ENCODE measurements around the gene GPX4.

Gene GPX4

DNA sequence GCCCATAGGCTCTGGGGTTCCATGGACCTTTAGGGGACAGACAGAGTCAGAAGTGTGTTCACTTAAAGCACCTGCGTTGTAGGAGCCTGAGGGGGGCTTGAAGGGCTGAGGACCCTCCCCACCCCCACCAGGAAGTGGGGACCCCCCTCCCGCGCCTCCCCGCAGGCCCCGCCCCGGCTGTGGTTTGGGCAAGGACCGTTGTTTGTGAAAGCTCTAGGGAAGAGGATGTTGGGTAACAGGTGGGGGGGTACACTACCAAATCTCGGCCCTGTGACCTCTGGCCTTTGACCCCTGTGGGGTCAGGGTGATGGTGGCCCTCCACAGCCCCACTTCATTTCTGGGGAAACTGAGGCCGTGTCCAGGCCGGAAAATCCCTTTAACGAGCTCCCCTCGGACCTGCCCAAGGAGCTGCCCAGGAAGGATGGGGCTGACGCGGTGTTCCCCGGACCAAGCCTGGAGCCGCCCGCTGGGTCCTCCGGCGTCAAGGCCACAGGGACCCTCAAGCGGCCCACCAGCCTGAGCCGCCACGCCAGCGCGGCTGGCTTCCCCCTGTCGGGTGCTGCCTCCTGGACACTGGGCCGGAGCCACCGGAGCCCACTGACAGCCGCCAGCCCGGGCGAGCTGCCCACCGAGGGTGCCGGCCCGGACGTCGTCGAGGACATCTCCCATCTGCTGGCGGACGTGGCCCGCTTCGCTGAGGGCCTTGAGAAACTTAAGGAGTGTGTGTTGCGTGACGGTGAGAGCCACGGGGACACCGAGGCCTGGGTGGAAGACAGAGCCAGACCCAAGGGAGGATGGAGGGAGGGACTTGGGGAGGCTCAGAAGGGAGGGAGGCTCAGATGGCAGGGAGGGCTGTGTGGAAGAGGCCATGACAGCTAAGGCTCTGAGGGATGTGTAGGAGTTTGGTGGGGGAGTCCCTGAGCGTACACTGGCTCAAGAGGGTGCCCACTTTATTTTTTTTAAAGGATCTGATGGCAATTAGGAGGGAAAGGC is 35.5 kb upstream of the GPX4 start:
- DNase-seq (ENCODE audit: low spot score) = no peak

DNA sequence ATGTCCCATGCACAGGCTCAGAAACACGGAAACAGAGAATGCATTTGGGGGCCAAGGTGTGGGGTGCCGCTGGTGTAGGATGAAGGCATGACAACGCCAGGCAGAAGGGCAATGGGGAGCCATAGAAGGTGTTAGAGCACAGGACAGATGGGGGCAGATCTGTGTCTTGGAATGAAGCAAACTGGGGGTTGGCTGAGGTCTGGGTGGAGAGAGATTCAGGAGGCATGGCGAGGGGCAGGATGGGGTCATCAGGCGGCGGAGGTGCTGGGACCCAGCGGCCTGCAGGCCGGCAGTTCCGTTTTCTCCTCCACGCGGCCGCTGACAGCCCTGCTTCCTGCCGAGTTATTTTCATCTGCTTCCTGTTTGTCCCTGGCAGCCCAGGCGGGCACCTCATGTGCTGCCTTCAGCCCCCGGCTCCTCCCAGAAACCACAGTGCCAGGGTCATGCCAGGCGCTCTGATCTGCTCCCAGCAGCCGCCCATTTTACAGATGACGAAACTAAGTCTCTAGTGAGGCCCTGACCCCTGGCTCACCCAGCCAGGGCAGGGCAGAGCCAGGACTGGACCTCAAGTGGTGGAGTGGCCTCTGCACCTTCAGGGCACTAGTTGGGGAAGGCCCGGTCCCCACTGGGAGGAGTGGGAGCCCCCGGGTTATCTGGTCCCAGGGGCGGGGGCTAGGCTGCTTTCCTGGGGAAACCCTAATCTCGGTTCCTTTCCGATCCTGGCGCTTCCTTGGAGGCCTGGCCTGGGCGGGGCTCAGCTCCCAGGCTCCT is 34.6 kb upstream of the GPX4 start:
- peak; percentile 69 for DNase-seq (ENCODE audit: low spot score)

DNA sequence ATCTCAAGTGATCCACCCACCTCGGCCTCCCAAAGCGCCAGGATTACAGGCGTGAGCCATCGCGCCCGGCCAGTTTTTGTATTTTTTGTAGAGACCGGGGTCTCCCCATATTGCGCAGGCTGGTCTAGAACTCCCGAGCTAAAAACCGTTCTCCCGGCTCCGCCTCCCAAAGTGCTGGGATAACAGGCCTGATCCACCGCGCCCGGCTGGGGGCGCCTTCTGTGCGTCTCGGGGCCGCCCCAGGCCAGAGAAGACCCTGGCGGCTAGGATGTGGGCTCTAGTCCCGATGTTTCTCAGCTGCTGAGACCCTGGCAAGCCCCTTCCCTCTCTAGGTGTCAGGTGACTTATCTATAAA is 33.2 kb upstream of the GPX4 start:
- DNase-seq (ENCODE audit: low spot score) = no peak

DNA sequence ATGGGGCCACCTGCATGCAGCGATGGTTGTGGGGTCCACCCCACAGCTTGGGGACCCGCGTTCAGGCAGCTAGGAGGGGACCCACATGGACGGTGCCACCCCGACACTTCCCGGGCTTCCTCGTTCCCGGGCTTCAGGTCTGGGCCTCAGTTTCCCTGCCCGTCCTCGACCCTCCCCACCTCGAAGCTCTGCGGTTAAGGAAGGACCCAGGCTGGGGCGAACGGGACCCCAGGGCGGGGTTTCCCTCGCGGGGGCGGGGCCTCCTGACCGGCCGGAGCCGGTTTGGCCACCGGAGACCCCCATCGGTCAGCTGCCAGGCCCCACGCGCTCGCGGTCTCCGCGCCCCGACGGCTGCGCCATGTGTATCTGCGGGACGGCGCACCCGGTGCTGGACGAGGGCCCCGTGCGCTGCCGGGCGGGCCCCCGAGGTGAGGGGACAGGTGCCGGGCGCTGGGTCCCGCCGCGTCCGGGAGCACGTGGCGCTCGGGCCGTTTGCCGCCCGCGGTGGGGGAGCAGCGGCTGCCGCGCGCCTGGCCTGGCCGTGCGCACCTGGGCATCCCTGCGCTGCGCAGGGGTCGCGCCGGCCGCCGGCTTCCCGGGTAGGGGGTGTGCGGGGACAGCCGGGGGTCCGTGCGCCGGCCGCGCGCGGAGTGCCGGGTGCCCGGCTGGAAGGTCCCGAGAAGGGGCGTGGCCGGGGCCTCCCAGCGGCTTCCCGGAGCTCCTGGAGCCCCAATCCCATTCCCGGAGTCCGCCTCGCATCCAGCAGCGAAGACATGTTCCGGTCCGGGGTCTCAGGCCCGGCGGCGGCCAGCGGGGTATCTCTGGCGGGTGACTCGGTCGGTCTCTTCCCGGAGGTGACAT is 32.6 kb upstream of the GPX4 start:
- DNase-seq (ENCODE audit: low spot score) = no peak

DNA sequence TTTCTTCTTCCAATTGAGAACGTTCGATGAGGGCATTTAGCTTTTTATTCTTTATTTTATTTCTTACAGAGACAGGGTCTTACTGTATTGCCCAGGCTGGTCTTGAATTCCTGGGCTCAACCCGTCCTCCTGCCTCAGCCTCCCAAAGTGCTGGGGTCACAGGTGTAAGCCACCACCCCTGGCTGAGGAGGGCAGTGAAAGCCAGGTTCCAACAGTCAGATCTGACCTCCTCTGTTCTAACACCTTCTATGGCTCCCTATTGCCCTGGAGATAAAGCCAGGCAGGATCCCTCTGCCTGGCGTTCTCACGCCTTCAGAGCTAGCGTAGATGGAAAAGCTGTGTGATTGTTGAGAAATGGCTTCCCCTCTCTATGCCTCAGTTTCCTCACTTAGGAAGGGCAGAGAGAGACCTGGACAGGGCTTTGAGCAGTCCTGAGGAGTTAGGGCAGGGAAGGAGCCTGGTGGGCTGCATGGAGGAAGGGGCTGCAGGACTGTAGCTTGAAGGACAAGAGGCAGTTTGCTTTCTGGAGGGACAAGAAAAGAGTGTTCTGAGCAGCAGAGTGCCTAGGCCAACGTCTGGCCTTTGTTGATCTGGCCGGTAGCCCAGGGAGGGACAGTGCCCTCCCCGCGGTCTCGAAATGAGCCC is 31.3 kb upstream of the GPX4 start:
- DNase-seq (ENCODE audit: low spot score) = no peak

DNA sequence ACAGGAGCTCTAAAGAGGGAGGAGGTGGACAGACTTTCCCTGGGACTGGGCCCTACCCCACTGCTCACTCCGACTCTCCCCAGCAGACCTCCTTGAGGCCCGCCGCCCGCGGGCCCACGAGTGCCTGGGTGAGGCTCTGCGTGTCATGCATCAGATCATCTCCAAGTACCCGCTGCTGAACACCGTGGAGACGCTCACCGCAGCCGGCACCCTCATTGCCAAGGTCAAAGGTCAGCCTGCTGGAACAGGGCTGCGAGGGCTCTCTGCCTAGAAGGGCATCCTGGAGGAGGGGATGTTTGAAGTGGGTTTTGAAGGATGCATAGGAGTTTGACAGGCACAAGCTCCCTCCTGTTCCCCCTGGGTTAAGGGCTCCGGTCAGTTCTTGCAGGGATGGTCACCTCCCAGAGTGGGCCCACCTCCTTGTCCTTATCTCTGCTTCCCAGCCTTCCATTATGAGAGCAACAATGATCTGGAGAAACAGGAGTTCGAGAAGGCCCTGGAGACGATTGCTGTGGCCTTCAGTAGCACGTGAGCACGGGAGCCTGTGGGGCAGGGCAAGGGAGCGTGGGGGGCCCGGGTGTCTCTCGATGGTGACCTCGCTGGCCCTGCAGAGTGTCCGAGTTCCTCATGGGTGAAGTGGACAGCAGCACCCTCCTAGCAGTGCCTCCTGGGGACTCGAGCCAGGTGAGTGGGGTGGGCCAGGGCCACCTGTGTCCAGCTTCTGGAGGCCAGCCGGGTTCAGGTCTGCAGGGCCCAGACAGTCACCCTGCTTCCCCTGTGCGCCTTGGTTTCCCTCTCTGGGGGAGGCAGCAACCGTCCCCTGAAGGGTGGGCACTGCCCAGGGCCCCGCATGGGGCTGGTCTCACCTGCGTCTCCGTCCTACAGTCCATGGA is 30.5 kb upstream of the GPX4 start:
- no peak for DNase-seq (ENCODE audit: low spot score)

DNA sequence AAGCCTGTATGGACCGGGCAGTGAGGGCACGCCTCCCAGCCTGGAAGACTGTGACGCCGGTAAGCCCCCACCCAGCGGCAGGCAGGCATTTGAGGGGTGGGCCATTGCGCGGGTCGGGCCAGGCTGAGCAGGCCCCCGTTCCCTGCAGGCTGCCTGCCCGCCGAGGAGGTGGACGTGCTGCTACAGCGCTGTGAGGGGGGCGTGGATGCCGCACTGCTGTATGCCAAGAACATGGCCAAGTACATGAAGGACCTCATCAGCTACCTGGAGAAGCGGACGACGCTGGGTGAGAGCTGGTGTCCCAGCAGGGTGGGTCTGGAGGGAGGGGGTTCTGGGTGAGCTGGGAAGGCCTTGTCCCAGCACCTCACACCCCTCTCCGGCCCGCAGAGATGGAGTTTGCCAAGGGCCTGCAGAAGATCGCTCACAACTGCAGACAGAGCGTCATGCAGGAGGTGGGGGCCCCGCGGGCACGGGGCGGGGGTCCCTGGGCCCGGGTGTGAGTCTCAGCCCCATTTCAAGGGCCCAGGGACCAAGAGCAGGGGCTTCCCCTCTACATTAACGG is 29.8 kb upstream of the GPX4 start:
- DNase-seq (ENCODE audit: low spot score) = no peak

DNA sequence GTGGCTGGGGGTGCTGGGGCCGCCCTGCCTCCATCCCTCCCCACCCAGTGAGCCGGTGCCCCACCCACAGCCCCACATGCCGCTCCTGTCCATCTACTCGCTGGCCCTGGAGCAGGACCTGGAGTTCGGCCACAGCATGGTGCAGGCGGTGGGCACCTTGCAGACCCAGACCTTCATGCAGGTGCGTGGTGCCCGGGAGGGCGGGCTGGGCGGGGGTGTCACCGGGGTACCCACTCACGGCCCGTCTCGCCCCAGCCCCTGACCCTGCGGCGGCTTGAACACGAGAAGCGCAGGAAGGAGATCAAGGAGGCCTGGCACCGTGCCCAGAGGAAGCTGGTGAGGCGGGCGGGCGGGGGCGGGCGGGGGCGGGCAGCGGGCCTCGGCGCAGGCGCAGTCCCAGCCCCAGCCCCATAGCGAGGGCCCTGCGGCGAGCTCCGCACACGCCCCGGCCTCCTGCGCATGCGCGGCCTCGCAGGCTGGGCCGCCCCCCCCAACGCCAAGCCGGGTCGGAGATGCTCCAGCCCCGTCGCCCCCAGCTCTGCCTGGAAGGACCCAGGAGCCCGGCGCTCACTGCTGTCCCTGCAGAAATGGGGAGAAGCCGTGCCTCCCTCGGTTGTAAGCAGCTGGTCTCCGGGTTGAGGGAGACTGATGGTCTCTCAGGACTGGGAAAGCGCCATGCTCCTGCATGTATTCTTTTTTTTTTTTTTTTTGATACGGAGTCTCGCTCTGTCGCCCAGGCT is 29.1 kb upstream of the GPX4 start:
- peak; percentile 81 for DNase-seq (ENCODE audit: low spot score)

DNA sequence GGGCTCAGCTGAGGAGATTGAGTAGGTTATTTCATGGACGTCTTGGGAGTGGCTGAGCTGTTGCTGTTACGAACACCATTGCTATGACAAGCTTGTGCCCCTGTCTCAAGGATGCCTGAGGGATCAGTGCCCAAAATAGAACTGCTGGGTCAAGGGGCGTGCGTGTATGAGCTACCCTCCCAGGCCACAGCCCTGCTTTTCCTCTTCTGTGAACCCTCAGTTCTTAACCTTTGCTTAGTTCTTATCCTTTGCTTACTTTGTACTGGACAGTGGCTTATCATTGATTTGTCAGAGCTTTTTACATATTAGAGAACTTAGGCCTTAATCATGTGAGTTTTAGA is 27.8 kb upstream of the GPX4 start:
- no peak for DNase-seq (ENCODE audit: low spot score)

DNA sequence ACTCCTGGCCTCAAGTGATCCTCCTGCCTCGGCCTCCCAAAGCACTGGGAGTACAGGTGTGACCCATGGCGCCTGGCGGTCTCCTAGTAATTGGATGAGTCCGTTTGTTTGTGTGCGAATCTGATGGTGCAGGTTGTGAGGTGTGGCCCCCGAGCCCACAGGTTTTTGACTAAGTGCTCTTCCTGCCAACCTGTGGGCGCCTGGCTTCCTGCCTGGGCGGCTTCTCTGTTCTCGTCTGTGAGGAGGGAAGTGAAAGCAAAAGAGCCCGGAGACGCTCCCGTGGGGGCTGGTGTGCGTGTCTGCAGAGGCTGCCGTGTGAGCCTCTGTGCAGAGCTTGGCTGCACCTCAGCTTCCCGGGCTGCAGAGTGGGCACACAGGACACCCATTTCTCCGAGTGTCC is 26.8 kb upstream of the GPX4 start:
- DNase-seq (ENCODE audit: low spot score) = no peak

DNA sequence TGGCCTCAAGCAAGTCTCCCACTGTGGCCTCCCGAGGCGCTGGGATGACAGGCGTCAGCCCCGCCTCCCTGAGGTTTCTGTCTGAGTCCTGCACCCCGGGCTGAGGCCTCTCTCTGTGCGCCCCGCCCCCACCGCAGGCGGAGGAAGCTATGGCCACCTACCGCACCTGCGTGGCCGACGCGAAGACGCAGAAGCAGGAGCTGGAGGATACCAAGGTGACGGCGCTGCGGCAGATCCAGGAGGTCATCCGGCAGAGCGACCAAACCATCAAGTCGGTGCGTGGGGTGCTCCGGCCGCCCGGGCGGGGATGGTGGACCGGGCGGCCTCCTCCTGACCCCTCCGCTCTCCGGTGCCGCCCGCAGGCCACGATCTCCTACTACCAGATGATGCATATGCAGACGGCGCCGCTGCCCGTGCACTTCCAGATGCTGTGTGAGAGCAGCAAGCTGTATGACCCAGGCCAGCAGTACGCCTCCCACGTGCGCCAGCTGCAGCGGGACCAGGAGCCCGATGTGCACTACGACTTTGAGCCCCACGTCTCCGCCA is 24.2 kb upstream of the GPX4 start:
- no peak for DNase-seq (ENCODE audit: low spot score)

DNA sequence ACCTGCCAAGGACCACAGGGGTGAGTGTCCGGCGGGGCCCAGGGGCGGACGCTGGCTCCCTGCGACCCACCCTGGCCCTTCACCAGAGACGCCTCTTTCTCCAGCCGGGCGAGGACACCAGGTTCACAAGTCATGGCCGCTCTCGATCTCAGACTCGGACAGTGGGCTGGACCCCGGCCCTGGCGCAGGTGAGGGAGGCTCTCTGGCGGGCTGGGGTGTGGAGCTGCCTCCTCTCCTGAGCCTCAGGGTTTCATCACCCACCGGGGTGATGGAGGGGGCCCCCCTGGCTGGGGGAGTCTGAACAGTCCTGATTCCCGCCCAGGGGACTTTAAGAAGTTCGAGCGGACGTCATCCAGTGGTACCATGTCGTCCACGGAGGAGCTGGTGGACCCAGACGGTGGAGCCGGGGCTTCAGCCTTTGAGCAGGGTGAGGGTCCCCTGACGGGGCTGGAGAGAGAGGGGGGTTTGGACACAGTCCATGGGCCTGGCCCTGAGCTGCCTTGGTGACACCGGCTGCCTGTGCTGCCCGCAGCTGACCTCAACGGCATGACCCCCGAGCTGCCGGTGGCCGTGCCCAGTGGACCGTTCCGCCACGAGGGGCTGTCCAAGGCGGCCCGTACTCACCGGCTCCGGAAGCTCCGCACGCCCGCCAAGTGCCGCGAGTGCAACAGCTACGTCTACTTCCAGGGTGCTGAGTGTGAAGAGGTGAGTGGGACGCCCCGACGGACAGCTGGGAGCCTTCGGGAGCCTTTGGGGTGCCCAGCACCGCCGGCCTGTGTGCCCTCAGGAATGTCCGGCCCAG is 23.2 kb upstream of the GPX4 start:
- DNase-seq (ENCODE audit: low spot score) = no peak

DNA sequence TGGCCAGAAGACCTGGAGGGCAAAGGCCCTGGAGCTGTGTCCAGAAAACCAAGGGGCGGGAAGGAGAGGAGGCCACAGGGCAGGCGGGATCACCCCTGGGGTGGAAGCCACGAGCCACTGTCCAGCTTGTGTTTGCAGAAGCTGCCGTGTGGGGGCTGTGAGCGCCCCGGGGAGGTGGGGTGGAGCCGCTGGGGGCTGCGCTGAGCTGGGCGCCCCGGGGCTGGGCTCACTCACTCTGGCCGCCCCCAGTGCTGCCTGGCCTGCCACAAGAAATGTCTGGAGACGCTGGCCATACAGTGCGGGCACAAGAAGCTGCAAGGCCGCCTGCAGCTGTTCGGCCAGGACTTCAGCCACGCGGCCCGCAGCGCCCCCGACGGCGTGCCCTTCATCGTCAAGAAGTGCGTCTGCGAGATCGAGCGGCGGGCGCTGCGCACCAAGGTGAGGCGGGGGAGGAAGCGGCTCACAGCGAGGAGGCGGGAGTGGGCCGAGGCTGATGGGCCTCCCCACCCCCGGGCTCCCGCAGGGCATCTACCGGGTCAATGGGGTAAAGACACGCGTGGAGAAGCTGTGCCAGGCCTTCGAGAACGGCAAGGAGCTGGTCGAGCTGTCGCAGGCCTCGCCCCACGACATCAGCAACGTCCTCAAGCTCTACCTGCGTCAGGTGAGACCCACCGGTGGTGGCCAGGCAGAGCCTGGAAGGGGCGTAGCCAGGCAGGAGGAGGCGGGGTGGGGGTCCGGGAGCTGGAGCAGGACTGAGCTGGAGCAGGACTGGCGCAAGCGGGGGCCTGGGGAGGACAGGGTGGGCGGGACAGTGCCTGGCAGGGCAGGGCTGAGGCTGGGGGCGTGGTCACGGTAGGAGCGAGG is 22.3 kb upstream of the GPX4 start:
- no peak for DNase-seq (ENCODE audit: low spot score)

DNA sequence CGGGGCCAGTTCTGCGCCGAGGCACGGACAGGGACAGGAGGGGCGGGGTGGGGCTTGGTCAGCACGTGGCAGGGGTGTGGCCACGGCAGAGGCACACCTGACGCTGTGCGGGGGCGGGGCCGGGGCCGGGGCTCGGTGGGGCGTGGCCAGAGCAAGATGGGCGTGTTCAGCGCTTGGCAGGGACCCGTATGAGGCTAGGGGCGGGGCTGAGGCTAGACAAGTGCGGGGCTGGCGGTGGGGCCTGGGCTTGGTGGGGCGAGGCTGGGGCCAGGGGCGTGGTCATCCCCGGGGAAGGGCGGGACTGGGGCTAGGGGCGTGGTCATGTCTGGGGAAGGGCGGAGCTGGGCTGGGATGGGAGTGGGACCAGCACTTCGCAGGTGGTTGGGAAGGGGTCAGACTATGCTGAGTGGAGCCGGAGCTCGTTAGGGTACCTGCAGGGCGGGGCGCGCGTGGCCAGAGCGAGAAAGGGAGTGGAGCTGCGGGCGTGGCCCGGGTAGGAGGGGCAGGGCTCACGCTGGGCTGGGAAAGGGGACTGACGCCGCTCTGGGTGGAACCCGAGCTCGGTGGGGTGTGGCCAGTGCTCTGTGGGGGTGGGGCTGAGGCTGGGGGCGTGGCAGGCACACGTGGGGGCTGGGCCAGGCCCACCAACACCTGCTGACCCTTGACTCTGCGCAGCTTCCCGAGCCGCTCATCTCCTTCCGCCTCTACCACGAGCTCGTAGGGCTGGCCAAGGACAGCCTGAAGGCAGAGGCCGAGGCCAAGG is 21.4 kb upstream of the GPX4 start:
- DNase-seq (ENCODE audit: low spot score) = no peak

DNA sequence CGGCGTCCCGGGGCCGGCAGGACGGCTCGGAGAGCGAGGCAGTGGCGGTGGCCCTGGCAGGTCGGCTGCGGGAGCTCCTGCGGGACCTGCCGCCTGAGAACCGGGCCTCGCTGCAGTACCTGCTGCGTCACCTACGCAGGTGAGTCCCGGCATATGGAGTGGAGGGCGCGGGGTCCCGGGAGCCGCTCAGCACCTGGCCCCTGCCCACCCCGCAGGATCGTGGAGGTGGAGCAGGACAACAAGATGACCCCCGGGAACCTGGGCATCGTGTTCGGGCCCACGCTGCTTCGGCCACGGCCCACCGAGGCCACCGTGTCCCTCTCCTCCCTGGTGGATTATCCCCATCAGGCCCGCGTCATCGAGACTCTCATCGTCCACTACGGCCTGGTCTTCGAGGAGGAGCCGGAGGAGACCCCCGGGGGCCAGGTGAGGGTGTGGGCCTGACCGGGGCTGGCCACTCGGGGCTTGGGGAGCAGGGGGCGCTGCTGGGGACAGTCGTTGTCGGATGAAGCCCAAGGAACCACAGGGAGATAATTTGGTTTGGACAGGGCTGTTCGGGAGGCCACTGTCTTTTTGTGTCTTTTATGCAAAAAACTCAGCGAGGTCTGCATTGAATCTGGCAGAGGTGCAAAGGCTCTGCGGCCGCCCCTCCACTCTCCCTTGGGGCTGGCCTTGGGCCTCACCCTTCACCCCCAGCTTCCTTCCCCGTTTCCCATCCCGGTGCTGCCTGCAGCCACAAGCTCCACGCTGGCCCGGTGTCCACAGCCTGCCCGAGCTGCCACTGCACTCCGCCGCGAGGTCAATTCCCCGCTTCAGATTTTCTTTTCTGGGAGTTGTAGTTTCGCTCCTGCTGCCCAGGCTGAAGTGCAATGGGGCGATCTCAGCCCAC is 20.6 kb upstream of the GPX4 start:
- DNase-seq (ENCODE audit: low spot score) = no peak
